K562 (cell line): ENCODE measurements around the gene TENT5A. TPM values are rescaled to one million over a fixed set of nuclear protein-coding genes. Genes with fewer than 3 reads are reported as not detected.
A peak's percentile ranks its signal among the peaks of the same experiment; 100 is the strongest.

Experiments used
- CTBP1 ChIP-seq: fragments of 450-650 bp; IDR thresholded peaks from 2 replicates; pipeline ENCODE4 v1.6.1; 2016; ENCODE audit warnings: borderline replicate concordance
- EGR1 ChIP-seq: fragments of 450-650 bp; conservative IDR thresholded peaks from 2 replicates; pipeline ENCODE4 v1.6.1; 2017; ENCODE audit warnings: mild to moderate bottlenecking
- HDAC8 ChIP-seq: fragments of 450-650 bp; IDR thresholded peaks from 2 replicates; pipeline ENCODE4 v1.6.1; 2016; ENCODE audit warnings: mild to moderate bottlenecking, missing genetic modification characterization, moderate library complexity, missing compliant biosample characterization
- HNRNPL ChIP-seq: fragments of 200-400 bp; formaldehyde crosslinking; IDR thresholded peaks from 2 replicates; pipeline ENCODE4 v1.6.1; 2017; ENCODE audit warnings: low read depth, mild to moderate bottlenecking, low read length
- MEF2A ChIP-seq: IDR thresholded peaks from 2 replicates; pipeline ENCODE4 v1.6.1; 2011; ENCODE audit warnings: low read depth, mild to moderate bottlenecking, low read length, moderate library complexity; ENCODE audit not compliant: control insufficient read depth
- NCOR1 ChIP-seq: fragments of 450-650 bp; IDR thresholded peaks from 2 replicates; pipeline ENCODE4 v1.6.1; 2016; ENCODE audit warnings: mild to moderate bottlenecking, moderate library complexity
- NR3C1 ChIP-seq: sonication (generic); formaldehyde crosslinking; IDR thresholded peaks from 2 replicates; pipeline ENCODE4 v1.8.1; 2022; ENCODE audit warnings: missing genetic modification reagents
- POLR3A ChIP-seq: IDR thresholded peaks from 2 replicates; pipeline ENCODE4 v1.6.1; 2011; ENCODE audit warnings: borderline replicate concordance, mild to moderate bottlenecking, moderate library complexity; ENCODE audit not compliant: insufficient read length, insufficient read depth; ENCODE audit errors: extremely low read depth
- STAT5B ChIP-seq: fragments of 250-450 bp; sonication (Bioruptor Pico); IDR thresholded peaks from 2 replicates; pipeline ENCODE4 v1.8.0; 2021; ENCODE audit warnings: mild to moderate bottlenecking, inconsistent platforms
- TRIM28 ChIP-seq: fragments of 450-650 bp; IDR thresholded peaks from 2 replicates; pipeline ENCODE4 v1.6.1; 2017
- ZNF354B ChIP-seq: fragments of 250-450 bp; sonication (Bioruptor Pico); IDR thresholded peaks from 2 replicates; pipeline ENCODE4 v1.4.0; 2020
- ZNF551 ChIP-seq: fragments of 250-450 bp; sonication (Bioruptor Pico); IDR thresholded peaks from 2 replicates; pipeline ENCODE4 v1.5.0; 2021; ENCODE audit warnings: mild to moderate bottlenecking, moderate library complexity
- polyA plus RNA-seq, 8 experiments: library from polyadenylated mRNA; depleted of rRNA in 4 of 8; stranded (reverse) in 5 of 8; unstranded in 3 of 8; fragments of >200 nt; fragmentation: Nextera tagmentation in 2 of 8; fragmentation: Illumina TruSeq in 1 of 8; extraction: Ambion mirVana in 2 of 8; extraction: Trizol in 1 of 8; gene quantifications; 2 replicates each; pipeline versions ENCODE4 v1.2.1 to v1.2.3, GENCODE V29; 2011 to 2014; ENCODE audit warnings: inconsistent platforms in 1 of 8, missing spikeins in 1 of 8
- total RNA-seq, 7 experiments: library from RNA; depleted of rRNA in 6 of 7; stranded (reverse); fragments of >200 nt in 6 of 7; fragmentation: Illumina TruSeq in 2 of 7; extraction: Trizol in 2 of 7; gene quantifications; 2 replicates each; pipeline versions ENCODE4 v1.2.1 to v1.2.3, GENCODE V29; 2011 to 2021; ENCODE audit warnings: low replicate concordance in 1 of 7
- TF ChIP-seq, protein P1 (sequence below): sonication (generic); formaldehyde crosslinking; IDR thresholded peaks from 2 replicates; pipeline ENCODE4 v1.8.1; 2023; ENCODE audit warnings: missing genetic modification reagents, mild to moderate bottlenecking, borderline replicate concordance

Gene TENT5A
- total and polyA plus RNA-seq, 9 of the 15 experiments (the other 6 are each of a cell fraction or from before 2014, with no cell fraction given): 0.77 to 2.3 (median 1.3) TPM

DNA sequence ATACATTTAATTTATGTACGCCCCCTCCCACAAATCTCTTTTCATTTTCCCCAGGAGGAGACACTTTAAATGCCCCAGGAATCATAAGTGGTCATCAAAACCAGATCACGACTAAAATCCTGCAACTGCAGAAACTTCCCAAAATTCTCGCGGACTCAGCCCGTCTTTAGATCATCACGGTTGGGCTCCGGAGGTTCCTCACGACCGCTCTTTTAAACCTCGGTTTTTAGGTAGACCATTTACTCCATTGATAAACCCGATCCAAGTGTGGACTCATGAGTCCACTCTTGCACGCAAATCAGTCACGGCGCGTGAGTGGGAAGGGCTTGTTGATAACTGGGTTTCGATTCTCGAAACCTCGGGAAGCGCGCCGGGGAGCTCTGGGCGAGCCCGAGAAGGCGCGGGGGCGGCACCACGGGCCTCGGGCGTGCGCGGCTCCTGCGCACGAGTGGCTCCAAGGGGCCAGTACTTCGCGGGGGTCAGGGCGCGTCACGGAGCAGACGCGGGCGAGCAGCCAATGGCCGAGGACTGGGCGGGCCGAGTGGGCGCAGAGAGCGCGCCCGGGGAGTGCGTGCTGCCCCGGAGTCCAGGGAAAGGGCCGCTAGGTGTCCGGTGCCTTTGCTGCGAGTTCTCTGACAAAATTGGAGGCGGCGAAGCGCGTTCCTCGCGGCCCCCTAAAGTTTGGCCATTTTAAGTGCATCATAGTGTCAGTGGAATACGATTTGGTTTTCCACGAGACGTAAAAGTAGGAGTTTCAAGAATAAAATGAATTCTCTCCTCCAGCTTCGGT, 635 bp upstream of the TENT5A start (continued):
- TF ChIP-seq, protein P1, sequence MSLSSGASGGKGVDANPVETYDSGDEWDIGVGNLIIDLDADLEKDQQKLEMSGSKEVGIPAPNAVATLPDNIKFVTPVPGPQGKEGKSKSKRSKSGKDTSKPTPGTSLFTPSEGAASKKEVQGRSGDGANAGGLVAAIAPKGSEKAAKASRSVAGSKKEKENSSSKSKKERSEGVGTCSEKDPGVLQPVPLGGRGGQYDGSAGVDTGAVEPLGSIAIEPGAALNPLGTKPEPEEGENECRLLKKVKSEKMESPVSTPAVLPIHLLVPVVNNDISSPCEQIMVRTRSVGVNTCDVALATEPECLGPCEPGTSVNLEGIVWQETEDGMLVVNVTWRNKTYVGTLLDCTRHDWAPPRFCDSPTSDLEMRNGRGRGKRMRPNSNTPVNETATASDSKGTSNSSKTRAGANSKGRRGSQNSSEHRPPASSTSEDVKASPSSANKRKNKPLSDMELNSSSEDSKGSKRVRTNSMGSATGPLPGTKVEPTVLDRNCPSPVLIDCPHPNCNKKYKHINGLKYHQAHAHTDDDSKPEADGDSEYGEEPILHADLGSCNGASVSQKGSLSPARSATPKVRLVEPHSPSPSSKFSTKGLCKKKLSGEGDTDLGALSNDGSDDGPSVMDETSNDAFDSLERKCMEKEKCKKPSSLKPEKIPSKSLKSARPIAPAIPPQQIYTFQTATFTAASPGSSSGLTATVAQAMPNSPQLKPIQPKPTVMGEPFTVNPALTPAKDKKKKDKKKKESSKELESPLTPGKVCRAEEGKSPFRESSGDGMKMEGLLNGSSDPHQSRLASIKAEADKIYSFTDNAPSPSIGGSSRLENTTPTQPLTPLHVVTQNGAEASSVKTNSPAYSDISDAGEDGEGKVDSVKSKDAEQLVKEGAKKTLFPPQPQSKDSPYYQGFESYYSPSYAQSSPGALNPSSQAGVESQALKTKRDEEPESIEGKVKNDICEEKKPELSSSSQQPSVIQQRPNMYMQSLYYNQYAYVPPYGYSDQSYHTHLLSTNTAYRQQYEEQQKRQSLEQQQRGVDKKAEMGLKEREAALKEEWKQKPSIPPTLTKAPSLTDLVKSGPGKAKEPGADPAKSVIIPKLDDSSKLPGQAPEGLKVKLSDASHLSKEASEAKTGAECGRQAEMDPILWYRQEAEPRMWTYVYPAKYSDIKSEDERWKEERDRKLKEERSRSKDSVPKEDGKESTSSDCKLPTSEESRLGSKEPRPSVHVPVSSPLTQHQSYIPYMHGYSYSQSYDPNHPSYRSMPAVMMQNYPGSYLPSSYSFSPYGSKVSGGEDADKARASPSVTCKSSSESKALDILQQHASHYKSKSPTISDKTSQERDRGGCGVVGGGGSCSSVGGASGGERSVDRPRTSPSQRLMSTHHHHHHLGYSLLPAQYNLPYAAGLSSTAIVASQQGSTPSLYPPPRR (CRISPR knock-in tag): no peak
- TF ChIP-seq HDAC8 (tag) (no peak), POLR3A (no peak), STAT5B (no peak), MEF2A (no peak), CTBP1 (no peak), TRIM28 (no peak), ZNF354B (CRISPR knock-in tag) (no peak), NR3C1 (CRISPR knock-in tag) (no peak), EGR1 (peak; percentile 84), NCOR1 (no peak), ZNF551 (CRISPR knock-in tag) (no peak), HNRNPL (no peak)
